Esophagus squamous epithelium (tissue), 4 donors: Measurements from ENCODE around the gene CIAO2B.

Source experiments
- POLR2A ChIP-seq, 4 donors: fragments of 450-650 bp; IDR thresholded peaks; one replicate each; pipeline ENCODE4 v1.6.1; 2017; ENCODE audit warnings: antibody characterized with exemption in 4 of 4, mild to moderate bottlenecking in 4 of 4, moderate library complexity in 3 of 4
- TF ChIP-seq, protein P1 (sequence below), 6 experiments: fragments of 450-650 bp in 4 of 6; fragments of 200-600 bp in 2 of 6; sonication (generic) in 2 of 6; IDR thresholded peaks; one replicate each; pipeline ENCODE4 v1.5.1; 2016 to 2019; ENCODE audit warnings: antibody characterized with exemption in 6 of 6, mild to moderate bottlenecking in 4 of 6, moderate library complexity in 4 of 6

DNA sequence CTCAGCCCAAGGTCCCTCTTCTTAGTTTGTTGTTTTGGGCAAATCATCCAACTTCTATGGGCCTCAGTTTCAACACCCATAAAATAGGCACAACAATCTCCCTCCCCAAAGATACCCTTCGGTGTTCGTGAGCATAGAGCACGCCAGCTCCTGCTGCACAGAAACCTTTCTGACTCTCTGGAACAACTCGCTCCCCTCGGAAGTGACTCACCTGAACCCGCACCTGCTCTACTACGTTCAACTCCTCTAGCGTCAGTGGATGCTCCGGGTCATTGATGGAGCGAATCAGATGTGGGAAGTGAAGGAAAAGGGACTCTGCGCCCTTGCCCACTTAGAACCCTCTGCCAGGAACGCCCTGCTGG, 445 bp downstream of the CIAO2B start:
- TF ChIP-seq, protein P1, sequence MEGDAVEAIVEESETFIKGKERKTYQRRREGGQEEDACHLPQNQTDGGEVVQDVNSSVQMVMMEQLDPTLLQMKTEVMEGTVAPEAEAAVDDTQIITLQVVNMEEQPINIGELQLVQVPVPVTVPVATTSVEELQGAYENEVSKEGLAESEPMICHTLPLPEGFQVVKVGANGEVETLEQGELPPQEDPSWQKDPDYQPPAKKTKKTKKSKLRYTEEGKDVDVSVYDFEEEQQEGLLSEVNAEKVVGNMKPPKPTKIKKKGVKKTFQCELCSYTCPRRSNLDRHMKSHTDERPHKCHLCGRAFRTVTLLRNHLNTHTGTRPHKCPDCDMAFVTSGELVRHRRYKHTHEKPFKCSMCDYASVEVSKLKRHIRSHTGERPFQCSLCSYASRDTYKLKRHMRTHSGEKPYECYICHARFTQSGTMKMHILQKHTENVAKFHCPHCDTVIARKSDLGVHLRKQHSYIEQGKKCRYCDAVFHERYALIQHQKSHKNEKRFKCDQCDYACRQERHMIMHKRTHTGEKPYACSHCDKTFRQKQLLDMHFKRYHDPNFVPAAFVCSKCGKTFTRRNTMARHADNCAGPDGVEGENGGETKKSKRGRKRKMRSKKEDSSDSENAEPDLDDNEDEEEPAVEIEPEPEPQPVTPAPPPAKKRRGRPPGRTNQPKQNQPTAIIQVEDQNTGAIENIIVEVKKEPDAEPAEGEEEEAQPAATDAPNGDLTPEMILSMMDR (IDR thresholded peaks at IDR 0.05), result no peak
- TF ChIP-seq POLR2A (IDR thresholded peaks at IDR 0.05), result no peak
